IPS DF 6.9 (cell line): Measurements from ENCODE around the gene BTNL9.

ENCODE experiments used
- DNase-seq: peaks from one replicate; pipeline ENCODE4 v3.0.0-alpha.2; 2013; ENCODE audit warnings: low read depth, low spot score
- H3K27ac ChIP-seq: one replicate; pipeline ENCODE4 v1.5.1; 2013; ENCODE audit warnings: low read length, control low read depth
- H3K27me3 ChIP-seq: 2 replicates; pipeline ENCODE4 v1.6.1; 2013; ENCODE audit warnings: mild to moderate bottlenecking, low read length; ENCODE audit not compliant: control insufficient read depth, insufficient read depth
- H3K36me3 ChIP-seq: 2 replicates; pipeline ENCODE4 v1.6.1; 2013; ENCODE audit warnings: low read length; ENCODE audit not compliant: control insufficient read depth, insufficient read depth
- H3K4me1 ChIP-seq: 2 replicates; pipeline ENCODE4 v1.6.1; 2013; ENCODE audit warnings: low read length; ENCODE audit not compliant: control insufficient read depth, insufficient read depth
- H3K4me3 ChIP-seq: 2 replicates; pipeline ENCODE4 v1.5.1; 2013; ENCODE audit warnings: mild to moderate bottlenecking, low read length
- H3K9me3 ChIP-seq: 2 replicates; pipeline ENCODE4 v1.6.1; 2013; ENCODE audit warnings: low read length, inconsistent platforms; ENCODE audit not compliant: control insufficient read depth, insufficient read depth
- WGBS: extraction: QIAGEN DNeasy Blood & Tissue Kit; methylation state at CpG from one replicate; pipeline ENCODE4 v1.1.7; 2013; ENCODE audit warnings: mixed read lengths, missing lambda C conversion rate; ENCODE audit not compliant: insufficient read length, insufficient coverage; 5-methylcytosine and 5-hydroxymethylcytosine counted together

The BTNL9 gene

GRCh38 chr5:181108578-181109165 is 68.6 kb downstream of the BTNL9 start:
- DNase-seq, result no peak
- H3K4me3 ChIP-seq, result no peak overlapping the region
- WGBS, result no CpG with 5 or more reads among the region's 14 CpGs
- no peaks in the 10 kb centered on the region for H3K36me3 ChIP-seq
- H3K9me3 ChIP-seq, result no peaks in the 10 kb centered on the region
- peaks cover 9% of the 10 kb centered on the region for H3K4me1 ChIP-seq
- H3K27ac ChIP-seq, result no peak overlapping the region
- H3K27me3 ChIP-seq, result peaks cover 7% of the 10 kb centered on the region; the same call in 1 of the 2 replicates

- H3K9me3 ChIP-seq, result no peaks in the 10 kb centered on the region
- peaks cover 11% of the 10 kb centered on the region for H3K27me3 ChIP-seq
- no peak for DNase-seq
- H3K36me3 ChIP-seq, result no peaks in the 10 kb centered on the region
- H3K27ac ChIP-seq, result no peak overlapping the region
- no peak overlapping the region for H3K4me3 ChIP-seq
- peaks cover 9% of the 10 kb centered on the region for H3K4me1 ChIP-seq
- no CpG with 5 or more reads among the region's 11 CpGs for WGBS
Observed at GRCh38 chr5:181109489-181110013, 69.5 kb downstream of the BTNL9 start.

- H3K27ac ChIP-seq, result no peak overlapping the region
- no peaks in the 10 kb centered on the region for H3K9me3 ChIP-seq
- WGBS, result no CpG with 5 or more reads among the region's 5 CpGs
- no peaks in the 10 kb centered on the region for H3K36me3 ChIP-seq
- peaks cover 19% of the 10 kb centered on the region for H3K27me3 ChIP-seq
- no peak overlapping the region for H3K4me3 ChIP-seq
- DNase-seq, result no peak
- peaks cover 5% of the 10 kb centered on the region; the same call in 1 of the 2 replicates for H3K4me1 ChIP-seq
Observed at GRCh38 chr5:181111010-181111409, 70.9 kb downstream of the BTNL9 start.
